Tibial nerve (tissue), 4 donors: ENCODE results near the gene TMED10. TPM values are rescaled to one million over a fixed set of nuclear protein-coding genes. Genes with fewer than 3 reads are reported as not detected.
"Not testable (repeated sequence)": the region's sequence is repeated elsewhere in the genome, so short reads cannot be mapped to it uniquely, and the experiment has no call there.

ENCODE experiments used
- DNase-seq, 2 donors: peaks; one replicate each; pipeline ENCODE4 v3.0.0-alpha.2; 2019; ENCODE audit warnings: low spot score in 2 of 2
- H3K27ac ChIP-seq, 4 donors: fragments of 200-600 bp; sonication (generic) in 3 of 4; one replicate each; pipeline ENCODE4 v1.5.1; 2017 to 2019; ENCODE audit warnings: mild to moderate bottlenecking in 1 of 4
- H3K27me3 ChIP-seq, 2 donors: fragments of 200-600 bp; sonication (generic) in 1 of 2; one replicate each; pipeline versions ENCODE4 v1.5.1 to v1.6.0; 2017 to 2019
- H3K36me3 ChIP-seq, 3 donors: fragments of 200-600 bp; sonication (generic); one replicate each; pipeline ENCODE4 v1.5.1; 2018 to 2019
- H3K4me1 ChIP-seq, 4 donors: fragments of 200-600 bp; sonication (generic) in 3 of 4; one replicate each; pipeline ENCODE4 v1.5.1; 2017 to 2019
- H3K4me3 ChIP-seq, 4 donors: fragments of 200-600 bp; sonication (generic) in 3 of 4; one replicate each; pipeline ENCODE4 v1.5.1; 2017 to 2019; ENCODE audit warnings: mild to moderate bottlenecking in 1 of 4, moderate library complexity in 1 of 4
- H3K9me3 ChIP-seq, 4 donors: fragments of 200-600 bp; sonication (generic) in 3 of 4; one replicate each; pipeline ENCODE4 v1.5.1; 2017 to 2019
- CTCF ChIP-seq, 5 experiments: fragments of 200-600 bp in 3 of 5; fragments of 450-650 bp in 2 of 5; sonication (generic) in 3 of 5; IDR thresholded peaks; one replicate each; pipeline ENCODE4 v1.5.1; 2016 to 2019; ENCODE audit warnings: antibody characterized with exemption in 5 of 5, mild to moderate bottlenecking in 3 of 5, moderate library complexity in 2 of 5
- EP300 ChIP-seq, 2 donors: sonication (generic); formaldehyde crosslinking; IDR thresholded peaks; one replicate each; pipeline ENCODE4 v1.6.1; 2017; ENCODE audit warnings: antibody characterized with exemption in 2 of 2, mild to moderate bottlenecking in 1 of 2
- POLR2A ChIP-seq, 2 donors: fragments of 450-650 bp; IDR thresholded peaks; one replicate each; pipeline ENCODE4 v1.6.1; 2017; ENCODE audit warnings: antibody characterized with exemption in 2 of 2, mild to moderate bottlenecking in 2 of 2, moderate library complexity in 2 of 2
- WGBS, 2 donors: methylation state at CpG; one replicate each; pipeline ENCODE4 v1.1.5; 2018; 5-methylcytosine and 5-hydroxymethylcytosine counted together
- total RNA-seq, 4 donors: library from RNA; depleted of rRNA; stranded (reverse); fragments of >200 nt; gene quantifications; one replicate each; pipeline ENCODE4 v1.1.0, GENCODE V29; 2016

Gene TMED10
- total RNA-seq, 4 donors from 2014 or later: 262 to 296 (median 280) TPM

GRCh38 chr14:75183225-75183624 is 6.8 kb upstream of the TMED10 start:
- no peak for DNase-seq
- Histone ChIP-seq H3K36me3 (no peaks in the 10 kb centered on the region), H3K27me3 (no peaks in the 10 kb centered on the region), H3K9me3 (no peaks in the 10 kb centered on the region), H3K27ac (peak overlapping the region; percentile 29 to 91 (median 70)), H3K4me3 (no peak overlapping the region), H3K4me1 (peaks cover 0 to 48% (median 32%) of the 10 kb centered on the region in 4 donors)
- no peak for TF ChIP-seq POLR2A (IDR thresholded peaks at IDR 0.05)
- no peak for TF ChIP-seq EP300 (IDR thresholded peaks at IDR 0.05)
- TF ChIP-seq CTCF (IDR thresholded peaks at IDR 0.05): no peak
- 5 to 14% methylated on average over 1 of the region's 1 CpG for whole genome bisulfite sequencing, 2 donors

GRCh38 chr14:75182821-75183220 is 6.4 kb upstream of the TMED10 start:
- 9 to 17% methylated on average over 1 of the region's 1 CpG for WGBS, 2 donors
- peak overlapping the region; percentile 29 to 91 (median 70) for H3K27ac ChIP-seq

GRCh38 chr14:75182163-75182562 is 5.8 kb upstream of the TMED10 start:
- WGBS, 2 donors: 74 to 84% methylated on average over 11 of the region's 11 CpGs
- DNase-seq, H3K27me3 ChIP-seq, H3K36me3 ChIP-seq, H3K9me3 ChIP-seq, H3K4me3 ChIP-seq: not testable (repeated sequence)
- H3K27ac ChIP-seq: peak overlapping the region; percentile 29 to 91 (median 70)
- H3K4me1 ChIP-seq: peaks cover 0 to 49% (median 33%) of the 10 kb centered on the region in 4 donors

More at GRCh38 chr14:75182821-75183220, 6.4 kb upstream of the TMED10 start:
- DNase-seq: peak in 1 of 2 donors; percentile 48
- no peaks in the 10 kb centered on the region for H3K36me3 ChIP-seq
- no peaks in the 10 kb centered on the region for H3K9me3 ChIP-seq
- peak; percentile 67 to 85 for TF ChIP-seq EP300 (IDR thresholded peaks at IDR 0.05)
- no peak for TF ChIP-seq CTCF (IDR thresholded peaks at IDR 0.05)
- H3K4me1 ChIP-seq: peaks cover 0 to 48% (median 32%) of the 10 kb centered on the region in 4 donors
- H3K27me3 ChIP-seq: no peaks in the 10 kb centered on the region
- no peak overlapping the region for H3K4me3 ChIP-seq

GRCh38 chr14:75181293-75182062 is 5.1 kb upstream of the TMED10 start:
- WGBS, 2 donors: 47 to 67% methylated on average over 1 of the region's 1 CpG

GRCh38 chr14:75175677-75176141 is 703 bp downstream of the TMED10 start:
- Histone ChIP-seq H3K9me3 (no peaks in the 10 kb centered on the region), H3K4me1 (peaks cover 0 to 53% (median 20%) of the 10 kb centered on the region in 4 donors), H3K27ac (peak overlapping the region; percentile 81 to 100 (median 96)), H3K27me3 (no peaks in the 10 kb centered on the region), H3K36me3 (no peaks in the 10 kb centered on the region), H3K4me3 (peak overlapping the region; percentile 59 to 95 (median 69))
- DNase-seq: no peak
- WGBS, 2 donors: 7 to 8% methylated on average over 10 of the region's 10 CpGs
- TF ChIP-seq EP300 (IDR thresholded peaks at IDR 0.05) (no peak), POLR2A (IDR thresholded peaks at IDR 0.05) (no peak), CTCF (IDR thresholded peaks at IDR 0.05) (no peak)

More at GRCh38 chr14:75181293-75182062, 5.1 kb upstream of the TMED10 start:
- Histone ChIP-seq H3K36me3 (no peaks in the 10 kb centered on the region), H3K4me1 (peaks cover 0 to 52% (median 33%) of the 10 kb centered on the region in 4 donors), H3K27me3 (no peaks in the 10 kb centered on the region), H3K4me3 (no peak overlapping the region), H3K27ac (peak overlapping the region; percentile 22 to 91 (median 67)), H3K9me3 (no peaks in the 10 kb centered on the region)
- TF ChIP-seq CTCF (IDR thresholded peaks at IDR 0.05): no peak
- TF ChIP-seq EP300 (IDR thresholded peaks at IDR 0.05): peak; percentile 30 to 68
- peak in 1 of 2 donors; percentile 39 for DNase-seq
